ENCODE measurements around the gene HELZ. TPM values are rescaled to one million over a fixed set of nuclear protein-coding genes. Genes with fewer than 3 reads are reported as not detected.

HELZ gene
- total and polyA plus RNA-seq, 2 of the 8 experiments (the other 6 are each of a cell fraction or from before 2014, with no cell fraction given): 10.0 to 48.7 TPM

DNA sequence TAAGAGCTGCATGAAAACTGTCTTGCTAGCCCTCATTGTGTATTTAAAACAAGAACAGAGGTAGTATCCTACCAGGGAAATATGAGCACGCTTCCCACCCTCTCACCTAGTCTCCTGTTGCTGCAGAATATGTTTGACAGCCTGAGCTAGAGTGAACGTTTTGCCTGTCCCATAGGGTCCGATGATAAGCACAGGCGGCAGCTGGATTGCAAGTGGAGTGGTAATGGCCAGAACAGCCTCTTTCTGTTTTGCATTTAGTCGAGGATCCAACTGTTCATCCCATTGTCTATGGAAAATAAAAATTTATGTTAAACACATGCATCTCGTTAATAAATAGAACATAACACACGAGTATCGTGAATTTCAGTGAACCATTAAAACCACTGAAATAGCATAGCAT lies 84.2 kb downstream of the HELZ start:
- Histone ChIP-seq H3K23me2 (ENCODE audit: low read depth, low read length) (no peaks in the 10 kb centered on the region), H2BK20ac (ENCODE audit: low read length) (no peak overlapping the region), H2AK5ac (ENCODE audit: low read depth, low read length) (no peak overlapping the region), H3K23ac (ENCODE audit: insufficient read length) (no peak overlapping the region), H3K4me1 (replicated peaks in 1 of 4; ENCODE audit: control insufficient read depth in 3 of 4, insufficient read depth in 4 of 4, low read length in 3 of 4) (peaks cover 0 to 3% (median 0%) of the 10 kb centered on the region in 4 experiments; a peak in 1 of 7 replicates), H3K79me2 (ENCODE audit: control insufficient read depth in 1 of 2, insufficient read depth in 2 of 2, low read length in 2 of 2) (no peaks in the 10 kb centered on the region), H2BK120ac (replicated peaks; ENCODE audit: low read depth, low read length) (no peak overlapping the region), H3K4me3 (ENCODE audit: extremely low read depth in 1 of 4, insufficient read depth in 2 of 4, low read depth in 3 of 4, low read length in 4 of 4) (no peak overlapping the region), H3K18ac (ENCODE audit: extremely low read depth, low read length) (no peak overlapping the region), H2BK5ac (ENCODE audit: low read depth, low read length) (no peak overlapping the region), H3K56ac (replicated peaks; ENCODE audit: insufficient read length, low read depth, low read length) (no peak overlapping the region), H3K27me3 (replicated peaks in 1 of 4; ENCODE audit: control insufficient read depth in 3 of 4, extremely low read depth in 1 of 4, insufficient read depth in 3 of 4, low read length in 3 of 4) (no peaks in the 10 kb centered on the region), H4K20me1 (replicated peaks in 1 of 2; ENCODE audit: control insufficient read depth in 1 of 2, insufficient read depth in 2 of 2, low read length in 2 of 2) (peaks cover 0 to 1% of the 10 kb centered on the region in 2 experiments), H3K79me1 (ENCODE audit: low read depth, low read length) (no peaks in the 10 kb centered on the region), H3K4me2 (ENCODE audit: insufficient read depth in 1 of 2, low read depth in 2 of 2, low read length in 2 of 2) (no peak overlapping the region), H2AFZ (ENCODE audit: low read length) (no peak overlapping the region), H3K4ac (replicated peaks; ENCODE audit: insufficient read length, low read depth, low read length) (no peak overlapping the region), H4K5ac (ENCODE audit: insufficient read length, low read depth, low read length) (no peak overlapping the region), H2BK15ac (ENCODE audit: low read length) (no peak overlapping the region), H2BK12ac (ENCODE audit: low read depth, low read length) (no peak overlapping the region), H4K91ac (replicated peaks; ENCODE audit: insufficient read length, low read length) (no peak overlapping the region), H3K14ac (ENCODE audit: insufficient read length) (no peak overlapping the region), H3K36me3 (ENCODE audit: control insufficient read depth in 2 of 4, insufficient read depth in 4 of 4, low read length in 3 of 4) (peaks cover 2 to 12% (median 10%) of the 10 kb centered on the region in 4 experiments; a peak in 6 of 8 replicates), H3K27ac (ENCODE audit: low read depth, low read length) (no peak overlapping the region), H4K8ac (ENCODE audit: extremely low read depth, insufficient read depth, low read length) (no peak overlapping the region), H3K9ac (replicated peaks in 1 of 4; ENCODE audit: extremely low read depth in 1 of 4, low read depth in 3 of 4, low read length in 3 of 4) (no peak overlapping the region), H3K9me3 (ENCODE audit: insufficient read depth in 2 of 2, low read depth in 1 of 2, low read length in 1 of 2) (no peaks in the 10 kb centered on the region)
- WGBS, 2 experiments (ENCODE audit: extremely low coverage in 1 of 2, insufficient coverage in 1 of 2, insufficient read length in 1 of 2, insufficient replicate concordance in 2 of 2, low coverage in 1 of 2, low lambda C conversion rate in 2 of 2, missing lambda C conversion rate in 1 of 2): 85% methylated on average over 8 of the region's 8 CpGs; no CpG with 5 or more reads in 1 of the 2 experiments
- FAIRE-seq (no peak), DNase-seq (ENCODE audit: low read depth in 1 of 2, low spot score in 2 of 2) (no peak)
- POLR2A ChIA-PET (ENCODE audit: partially characterized antibody): no interaction called here
- CTCF ChIA-PET (ENCODE audit: partially characterized antibody): no interaction called here
- no peak for TF ChIP-seq KDM4A (IDR thresholded peaks at IDR 0.05; ENCODE audit: low read depth, low read length, severe bottlenecking)
- no peak for TF ChIP-seq NANOG (IDR thresholded peaks at IDR 0.05; ENCODE audit: insufficient read depth, low read depth, low read length, poor library complexity, severe bottlenecking)
- TF ChIP-seq MAFK (IDR thresholded peaks at IDR 0.05; ENCODE audit: low read depth, low read length): no peak
- TF ChIP-seq POLR2AphosphoS5 (IDR thresholded peaks at IDR 0.05; ENCODE audit: low read depth, low read length): no peak
- TF ChIP-seq, protein P1, sequence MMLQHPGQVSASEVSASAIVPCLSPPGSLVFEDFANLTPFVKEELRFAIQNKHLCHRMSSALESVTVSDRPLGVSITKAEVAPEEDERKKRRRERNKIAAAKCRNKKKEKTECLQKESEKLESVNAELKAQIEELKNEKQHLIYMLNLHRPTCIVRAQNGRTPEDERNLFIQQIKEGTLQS (IDR thresholded peaks at IDR 0.05; ENCODE audit: insufficient read depth, low read depth, low read length): no peak
- TF ChIP-seq POLR2A (IDR thresholded peaks at IDR 0.05; ENCODE audit: control extremely low read depth in 1 of 2, low read depth in 2 of 2, low read length in 2 of 2): no peak
- TF ChIP-seq, protein P2, sequence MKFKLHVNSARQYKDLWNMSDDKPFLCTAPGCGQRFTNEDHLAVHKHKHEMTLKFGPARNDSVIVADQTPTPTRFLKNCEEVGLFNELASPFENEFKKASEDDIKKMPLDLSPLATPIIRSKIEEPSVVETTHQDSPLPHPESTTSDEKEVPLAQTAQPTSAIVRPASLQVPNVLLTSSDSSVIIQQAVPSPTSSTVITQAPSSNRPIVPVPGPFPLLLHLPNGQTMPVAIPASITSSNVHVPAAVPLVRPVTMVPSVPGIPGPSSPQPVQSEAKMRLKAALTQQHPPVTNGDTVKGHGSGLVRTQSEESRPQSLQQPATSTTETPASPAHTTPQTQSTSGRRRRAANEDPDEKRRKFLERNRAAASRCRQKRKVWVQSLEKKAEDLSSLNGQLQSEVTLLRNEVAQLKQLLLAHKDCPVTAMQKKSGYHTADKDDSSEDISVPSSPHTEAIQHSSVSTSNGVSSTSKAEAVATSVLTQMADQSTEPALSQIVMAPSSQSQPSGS (IDR thresholded peaks at IDR 0.05; ENCODE audit: low read length): no peak
- no peak for TF ChIP-seq ASH2L (IDR thresholded peaks at IDR 0.05; ENCODE audit: low read length)
- no peak for TF ChIP-seq CTBP2 (IDR thresholded peaks at IDR 0.05; ENCODE audit: borderline replicate concordance, insufficient read depth, insufficient read length, low read length)
- TF ChIP-seq RAD21 (IDR thresholded peaks at IDR 0.05 in 1 of 2, conservative IDR thresholded peaks at IDR 0.05 in 1 of 2; ENCODE audit: low read depth in 2 of 2, low read length in 2 of 2): no peak
- no peak for TF ChIP-seq FOSL1 (IDR thresholded peaks at IDR 0.05; ENCODE audit: insufficient read depth, low read depth, low read length)
- TF ChIP-seq JUN (IDR thresholded peaks at IDR 0.05; ENCODE audit: low read depth, low read length): no peak
